IMR-90 (cell line): ENCODE data around the gene C4B. TPM values are rescaled to one million over a fixed set of nuclear protein-coding genes. Genes with fewer than 3 reads are reported as not detected.

ENCODE experiments used
- ATAC-seq: fragments of 200-7000 bp; cut with Tn5 transposase; 2 replicates; pipeline ENCODE4 v1.9.1; 2020; ENCODE audit warnings: low read depth, mild to moderate bottlenecking, moderate library complexity
- BruUV-seq: library from RNA; stranded (reverse); fragments of 400-500 nt; replicated peaks from 2 replicates; lab custom pipeline; 2021; lab: Mats Ljungman, UMichigan
- CTCF ChIA-PET: fragments of 300-600 bp; formaldehyde crosslinking; extraction: SDS; loops from one replicate; lab custom pipeline; 2021; ENCODE audit warnings: antibody characterized with exemption; lab: Yijun Ruan, JAX
- POLR2A ChIA-PET: fragments of 300-600 bp; sonication (Branson Sonifier 250); formaldehyde crosslinking; loops from one replicate; lab custom pipeline; 2022; ENCODE audit warnings: antibody characterized with exemption; ENCODE audit not compliant: unreplicated experiment; lab: Charles Lee
- DNase-seq: peaks from one replicate; pipeline ENCODE4 v3.0.0; 2013
- H2AFZ ChIP-seq: replicated peaks from 2 replicates; pipeline ENCODE3; 2013; ENCODE audit warnings: low read length, mild to moderate bottlenecking; ENCODE audit not compliant: poor library complexity
- H2AK5ac ChIP-seq: 2 replicates; pipeline ENCODE4 v1.6.1; 2013; ENCODE audit warnings: low read depth, low read length, inconsistent platforms
- H2AK9ac ChIP-seq: replicated peaks from 2 replicates; pipeline ENCODE3; 2013; ENCODE audit warnings: mild to moderate bottlenecking, low read depth, low read length, moderate library complexity; ENCODE audit not compliant: poor library complexity
- H2BK120ac ChIP-seq: 2 replicates; pipeline ENCODE4 v1.6.1; 2013; ENCODE audit warnings: low read depth, low read length, inconsistent platforms
- H2BK15ac ChIP-seq: 3 replicates; pipeline ENCODE4 v1.6.1; 2013; ENCODE audit warnings: low read depth, low read length, inconsistent platforms
- H2BK20ac ChIP-seq: 2 replicates; pipeline ENCODE4 v1.6.1; 2013; ENCODE audit warnings: low read depth, mild to moderate bottlenecking, inconsistent platforms, low read length, moderate library complexity
- H2BK5ac ChIP-seq: 2 replicates; pipeline ENCODE4 v1.6.1; 2013; ENCODE audit warnings: mild to moderate bottlenecking, low read depth, low read length, inconsistent platforms; ENCODE audit not compliant: poor library complexity, severe bottlenecking
- H3K14ac ChIP-seq: replicated peaks from 2 replicates; pipeline ENCODE4 v1.6.1; 2013; ENCODE audit warnings: low read depth, low read length, inconsistent platforms
- H3K18ac ChIP-seq: 2 replicates; pipeline ENCODE4 v1.6.1; 2013; ENCODE audit warnings: low read depth, low read length, control low read depth
- H3K23ac ChIP-seq: 2 replicates; pipeline ENCODE4 v1.6.1; 2013; ENCODE audit warnings: low read depth, low read length, inconsistent platforms
- H3K27ac ChIP-seq: 2 replicates; pipeline ENCODE4 v1.5.1; 2013; ENCODE audit warnings: mild to moderate bottlenecking, control low read depth, low read length; ENCODE audit not compliant: insufficient read depth
- H3K27me3 ChIP-seq: 2 replicates; pipeline ENCODE4 v1.6.1; 2013; ENCODE audit warnings: low read length; ENCODE audit not compliant: control insufficient read depth, insufficient read depth
- H3K36me3 ChIP-seq: 2 replicates; pipeline ENCODE4 v1.6.1; 2013; ENCODE audit warnings: low read length, mixed read lengths; ENCODE audit not compliant: control insufficient read depth, insufficient read depth
- H3K4ac ChIP-seq: 2 replicates; pipeline ENCODE4 v1.6.1; 2013; ENCODE audit warnings: low read depth, low read length, inconsistent platforms
- H3K4me1 ChIP-seq: 2 replicates; pipeline ENCODE4 v1.6.1; 2013; ENCODE audit warnings: low read length, mixed read lengths; ENCODE audit not compliant: control insufficient read depth, insufficient read depth
- H3K4me2 ChIP-seq: 2 replicates; pipeline ENCODE4 v1.6.1; 2013; ENCODE audit warnings: low read depth, mild to moderate bottlenecking, control low read depth, low read length, moderate library complexity
- H3K4me3 ChIP-seq: 2 replicates; pipeline ENCODE4 v1.5.1; 2013; ENCODE audit warnings: low read depth, mild to moderate bottlenecking, control low read depth, low read length, moderate library complexity; ENCODE audit not compliant: insufficient read depth
- H3K56ac ChIP-seq: 2 replicates; pipeline ENCODE4 v1.6.1; 2013; ENCODE audit warnings: low read length, inconsistent platforms; ENCODE audit not compliant: insufficient read depth; ENCODE audit errors: extremely low read depth
- H3K79me1 ChIP-seq, 2 experiments: 2 replicates each; pipeline ENCODE4 v1.6.1; 2013; ENCODE audit warnings: low read length in 2 of 2, inconsistent platforms in 1 of 2, low read depth in 1 of 2
- H3K9ac ChIP-seq: 2 replicates; pipeline ENCODE4 v1.6.1; 2013; ENCODE audit warnings: low read depth, low read length, control low read depth
- H3K9me1 ChIP-seq: 2 replicates; pipeline ENCODE4 v1.6.1; 2013; ENCODE audit warnings: low read length, inconsistent platforms; ENCODE audit not compliant: insufficient read depth
- H3K9me3 ChIP-seq: 2 replicates; pipeline ENCODE4 v1.6.1; 2013; ENCODE audit warnings: low read length; ENCODE audit not compliant: control insufficient read depth, insufficient read depth
- H4K20me1 ChIP-seq: 2 replicates; pipeline ENCODE4 v1.6.1; 2013; ENCODE audit warnings: low read length, inconsistent platforms; ENCODE audit not compliant: insufficient read depth
- H4K5ac ChIP-seq: 2 replicates; pipeline ENCODE4 v1.6.1; 2013; ENCODE audit warnings: mild to moderate bottlenecking, low read depth, low read length, control low read depth
- H4K8ac ChIP-seq, 2 experiments: 2 replicates each; pipeline ENCODE4 v1.6.1; 2013; ENCODE audit warnings: low read depth in 2 of 2, low read length in 2 of 2, control low read depth in 1 of 2, inconsistent platforms in 1 of 2
- H4K91ac ChIP-seq: 2 replicates; pipeline ENCODE4 v1.6.1; 2013; ENCODE audit warnings: low read depth, low read length, inconsistent platforms; ENCODE audit not compliant: insufficient read depth
- BHLHE40 ChIP-seq: fragments of 150-350 bp; IDR thresholded peaks from 2 replicates; pipeline ENCODE4 v1.6.1; 2016; ENCODE audit warnings: mild to moderate bottlenecking, low read depth, low read length
- CHD1 ChIP-seq: IDR thresholded peaks from 2 replicates; pipeline ENCODE4 v1.6.1; 2012; ENCODE audit warnings: low read depth, low read length, improper control_type of control experiment
- FOS ChIP-seq: fragments of 150-350 bp; IDR thresholded peaks from 2 replicates; pipeline ENCODE4 v1.6.1; 2016; ENCODE audit warnings: low read depth, low read length
- MAFK ChIP-seq: IDR thresholded peaks from 2 replicates; pipeline ENCODE4 v1.6.1; 2012; ENCODE audit warnings: low read depth, low read length, improper control_type of control experiment
- MXI1 ChIP-seq: IDR thresholded peaks from 2 replicates; pipeline ENCODE4 v1.6.1; 2012; ENCODE audit warnings: low read depth, mild to moderate bottlenecking, low read length, moderate library complexity, borderline replicate concordance
- NFE2L2 ChIP-seq: fragments of 150-350 bp; IDR thresholded peaks from 2 replicates; pipeline ENCODE4 v1.6.1; 2016; ENCODE audit warnings: low read depth, mild to moderate bottlenecking, low read length
- POLR2A ChIP-seq: IDR thresholded peaks from 2 replicates; pipeline ENCODE4 v1.6.1; 2012; ENCODE audit warnings: mild to moderate bottlenecking, low read depth, low read length
- RAD21 ChIP-seq: IDR thresholded peaks from 2 replicates; pipeline ENCODE4 v1.6.1; 2012; ENCODE audit warnings: low read length, improper control_type of control experiment
- RCOR1 ChIP-seq: IDR thresholded peaks from 2 replicates; pipeline ENCODE4 v1.6.1; 2012; ENCODE audit warnings: mild to moderate bottlenecking, low read length, improper control_type of control experiment; ENCODE audit not compliant: insufficient replicate concordance
- RFX5 ChIP-seq: IDR thresholded peaks from 2 replicates; pipeline ENCODE4 v1.8.0; 2012; ENCODE audit warnings: low read depth, mild to moderate bottlenecking, low read length, moderate library complexity
- SMC3 ChIP-seq: fragments of 150-350 bp; IDR thresholded peaks from 2 replicates; pipeline ENCODE4 v1.6.1; 2016; ENCODE audit warnings: low read depth, mild to moderate bottlenecking, antibody characterized with exemption, low read length, moderate library complexity
- WGBS, 2 experiments: methylation state at CpG; one replicate each; pipeline versions ENCODE4 v1.1.5 to v1.1.7; 2013; ENCODE audit warnings: missing lambda C conversion rate in 2 of 2; ENCODE audit not compliant: insufficient read length in 1 of 2; ENCODE audit errors: extremely low coverage in 2 of 2; 5-methylcytosine and 5-hydroxymethylcytosine counted together
- dilution Hi-C: fragments of 300-500 bp; cut with HindIII; formaldehyde crosslinking; loops from one replicate; pipeline ENCODE4 v1.14.3; 2018; ENCODE audit warnings: low sequenced_read_pairs; ENCODE audit not compliant: unreplicated experiment
- in situ Hi-C: fragments of 300-500 bp; cut with MboI; formaldehyde crosslinking; loops from 3 replicates; pipeline ENCODE4 v1.14.3; 2019; ENCODE audit warnings: low sequenced_read_pairs, inconsistent platforms, mixed read lengths
- intact Hi-C: fragments of 100-400 bp; cut with micrococcal nuclease; formaldehyde crosslinking; loops from 2 replicates; pipeline ENCODE4 v1.10.0; 2022
- polyA plus RNA-seq, 3 experiments: library from polyadenylated mRNA; depleted of rRNA; stranded (reverse); fragments of >200 nt; gene quantifications; 2 replicates each; pipeline ENCODE4 v1.2.3, GENCODE V29; 2012; ENCODE audit warnings: low replicate concordance in 1 of 3
- total RNA-seq: library from RNA; depleted of rRNA; stranded (reverse); fragments of >200 nt; gene quantifications from 2 replicates; pipeline ENCODE4 v1.2.3, GENCODE V29; 2012
- TF ChIP-seq, protein P1 (sequence below): fragments of 150-350 bp; IDR thresholded peaks from 2 replicates; pipeline ENCODE4 v1.6.1; 2016; ENCODE audit warnings: low read depth, mild to moderate bottlenecking, low read length, moderate library complexity, borderline replicate concordance

C4B gene
- total and polyA plus RNA-seq, 2 of the 4 experiments (the other 2 are of a cell fraction), result 0.54 to 4.2 TPM

DNA sequence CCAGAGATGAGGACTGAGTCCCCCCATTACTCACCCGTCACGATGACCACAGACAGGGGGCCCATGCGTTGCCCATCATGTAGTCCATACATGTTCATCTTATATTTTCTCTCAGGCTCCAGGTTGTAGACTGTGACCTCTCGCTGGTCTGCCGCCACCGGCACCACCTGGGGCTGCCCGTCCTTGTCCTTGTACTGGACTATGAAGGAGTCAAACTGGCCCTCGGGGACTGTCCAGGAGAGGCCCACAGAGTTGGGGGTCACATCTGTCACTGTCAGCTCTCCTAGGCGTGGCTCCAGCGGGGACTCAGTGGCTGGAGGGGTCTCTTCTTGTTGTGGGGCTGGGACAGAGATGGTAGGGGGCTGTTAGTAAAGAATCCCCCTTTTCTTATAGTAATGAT is 59.0 kb downstream of the C4B start:
- Histone ChIP-seq H3K4me2 (no peak overlapping the region), H3K9ac (no peak overlapping the region), H3K14ac (no peak overlapping the region), H4K20me1 (peaks cover 5% of the 10 kb centered on the region; the same call in 1 of the 2 replicates), H2BK15ac (no peak overlapping the region), H2AFZ (no peak overlapping the region), H3K4me3 (no peak overlapping the region), H2AK5ac (no peak overlapping the region; the same call in 1 of the 2 replicates), H3K56ac (no peak overlapping the region), H4K5ac (no peak overlapping the region), H3K36me3 (no peaks in the 10 kb centered on the region), H3K4ac (no peak overlapping the region), H3K9me3 (no peaks in the 10 kb centered on the region), H2BK5ac (no peak overlapping the region), H3K27me3 (peaks cover 11% of the 10 kb centered on the region), H3K4me1 (peaks cover 12% of the 10 kb centered on the region), H3K79me1 (no peaks in the 10 kb centered on the region), H2BK20ac (no peak overlapping the region), H3K23ac (no peak overlapping the region), H2AK9ac (no peak overlapping the region), H4K8ac (no peak overlapping the region), H3K9me1 (peaks cover 8% of the 10 kb centered on the region; the same call in 1 of the 2 replicates), H3K18ac (no peak overlapping the region), H4K91ac (no peak overlapping the region), H2BK120ac (no peak overlapping the region), H3K27ac (no peak overlapping the region)
- ChIA-PET CTCF (no interaction called here), POLR2A (no interaction called here)
- intact Hi-C loops (no loop called here), in situ Hi-C loops (no loop called here), dilution Hi-C loops (no loop called here)
- DNase-seq, result no peak
- TF ChIP-seq RAD21 (no peak), CHD1 (no peak), FOS (no peak), NFE2L2 (no peak), SMC3 (no peak), MAFK (no peak), MXI1 (no peak), RCOR1 (no peak), POLR2A (no peak), RFX5 (no peak), BHLHE40 (no peak)
- TF ChIP-seq, protein P1, sequence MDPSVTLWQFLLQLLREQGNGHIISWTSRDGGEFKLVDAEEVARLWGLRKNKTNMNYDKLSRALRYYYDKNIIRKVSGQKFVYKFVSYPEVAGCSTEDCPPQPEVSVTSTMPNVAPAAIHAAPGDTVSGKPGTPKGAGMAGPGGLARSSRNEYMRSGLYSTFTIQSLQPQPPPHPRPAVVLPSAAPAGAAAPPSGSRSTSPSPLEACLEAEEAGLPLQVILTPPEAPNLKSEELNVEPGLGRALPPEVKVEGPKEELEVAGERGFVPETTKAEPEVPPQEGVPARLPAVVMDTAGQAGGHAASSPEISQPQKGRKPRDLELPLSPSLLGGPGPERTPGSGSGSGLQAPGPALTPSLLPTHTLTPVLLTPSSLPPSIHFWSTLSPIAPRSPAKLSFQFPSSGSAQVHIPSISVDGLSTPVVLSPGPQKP, result no peak
- BruUV-seq, result no TSS peak
- WGBS, 2 experiments, result no CpG with 5 or more reads among the region's 10 CpGs
- no peak for ATAC-seq
